ENCODE results near the gene NKX2-2.

Gene NKX2-2

GRCh38 chr20:21510414-21511384 lies 3.2 kb downstream of the NKX2-2 start:
- H3K36me3 ChIP-seq (ENCODE audit: control insufficient read depth, insufficient read depth, low read length) = no peaks in the 10 kb centered on the region
- H3K27ac ChIP-seq (ENCODE audit: low read depth, low read length) = no peak overlapping the region
- H3K4me1 ChIP-seq (ENCODE audit: control insufficient read depth, insufficient read depth, low read length) = peaks cover 2% of the 10 kb centered on the region
- H3K27me3 ChIP-seq (ENCODE audit: control insufficient read depth, insufficient read depth, low read length) = peaks cover 39% of the 10 kb centered on the region
- no peak overlapping the region for H3K9ac ChIP-seq (ENCODE audit: low read length)
- peak overlapping the region; percentile 48 for H3K4me3 ChIP-seq (ENCODE audit: low read length)

DNA sequence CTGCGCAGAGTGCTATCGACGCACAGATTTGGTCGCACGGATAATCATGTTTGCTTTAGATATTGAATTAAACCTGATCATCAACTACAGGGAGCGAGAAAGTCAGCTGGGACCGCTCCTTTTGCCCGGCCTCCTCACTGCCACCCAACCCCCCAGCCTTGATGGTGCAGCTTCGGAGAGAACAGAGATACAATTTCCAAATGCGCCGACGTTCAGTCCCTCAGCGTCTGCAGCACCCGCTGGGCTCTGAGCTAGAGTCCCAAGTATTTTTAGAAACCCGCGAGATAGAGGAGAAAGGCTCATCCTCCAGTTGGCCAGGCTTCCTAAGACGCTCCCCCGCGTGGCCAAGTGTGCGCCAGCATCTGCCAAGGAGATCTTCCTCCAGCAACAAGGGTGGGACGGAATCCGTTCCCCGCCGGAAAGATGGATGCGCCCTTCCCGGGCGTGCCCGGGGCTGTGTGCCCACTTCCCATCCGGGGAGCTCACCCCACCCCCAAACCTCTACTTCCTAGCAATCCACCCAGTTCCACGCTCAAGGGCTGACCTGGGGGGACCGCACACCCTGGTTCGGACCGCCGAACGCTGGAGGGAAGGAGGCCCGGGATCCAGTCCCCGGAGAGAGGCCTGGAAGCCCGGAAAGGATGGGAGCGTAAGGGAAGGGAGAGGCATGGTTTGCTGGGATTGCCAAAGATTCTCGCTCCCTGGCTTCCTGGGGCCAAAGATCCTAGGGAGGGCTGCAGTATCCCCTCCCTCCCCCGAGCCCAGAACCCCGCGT lies 4.1 kb downstream of the NKX2-2 start:
- H3K4me3 ChIP-seq (ENCODE audit: low read length) = peak overlapping the region; percentile 48
- H3K36me3 ChIP-seq (ENCODE audit: control insufficient read depth, insufficient read depth, low read length) = no peaks in the 10 kb centered on the region
- H3K4me1 ChIP-seq (ENCODE audit: control insufficient read depth, insufficient read depth, low read length) = peaks cover 2% of the 10 kb centered on the region
- no peak overlapping the region for H3K9ac ChIP-seq (ENCODE audit: low read length)
- peaks cover 39% of the 10 kb centered on the region for H3K27me3 ChIP-seq (ENCODE audit: control insufficient read depth, insufficient read depth, low read length)
- H3K27ac ChIP-seq (ENCODE audit: low read depth, low read length) = no peak overlapping the region

GRCh38 chr20:21509079-21509596 lies 4.7 kb downstream of the NKX2-2 start:
- Histone ChIP-seq H3K9ac (ENCODE audit: low read length) (no peak overlapping the region), H3K27me3 (ENCODE audit: control insufficient read depth, insufficient read depth, low read length) (peaks cover 44% of the 10 kb centered on the region), H3K4me3 (ENCODE audit: low read length) (no peak overlapping the region), H3K27ac (ENCODE audit: low read depth, low read length) (no peak overlapping the region), H3K4me1 (ENCODE audit: control insufficient read depth, insufficient read depth, low read length) (peaks cover 1% of the 10 kb centered on the region), H3K36me3 (ENCODE audit: control insufficient read depth, insufficient read depth, low read length) (no peaks in the 10 kb centered on the region)

- Histone ChIP-seq H3K36me3 (ENCODE audit: control insufficient read depth, insufficient read depth, low read length) (no peaks in the 10 kb centered on the region), H3K27ac (ENCODE audit: low read depth, low read length) (no peak overlapping the region), H3K4me1 (ENCODE audit: control insufficient read depth, insufficient read depth, low read length) (no peaks in the 10 kb centered on the region), H3K4me3 (ENCODE audit: low read length) (no peak overlapping the region), H3K27me3 (ENCODE audit: control insufficient read depth, insufficient read depth, low read length) (peaks cover 44% of the 10 kb centered on the region), H3K9ac (ENCODE audit: low read length) (no peak overlapping the region)
Measured at GRCh38 chr20:21508230-21509078, 5.4 kb downstream of the NKX2-2 start.

GRCh38 chr20:21507400-21508229 lies 6.2 kb downstream of the NKX2-2 start:
- Histone ChIP-seq H3K27me3 (ENCODE audit: control insufficient read depth, insufficient read depth, low read length) (peaks cover 36% of the 10 kb centered on the region), H3K4me3 (ENCODE audit: low read length) (no peak overlapping the region), H3K9ac (ENCODE audit: low read length) (no peak overlapping the region), H3K4me1 (ENCODE audit: control insufficient read depth, insufficient read depth, low read length) (no peaks in the 10 kb centered on the region), H3K36me3 (ENCODE audit: control insufficient read depth, insufficient read depth, low read length) (no peaks in the 10 kb centered on the region), H3K27ac (ENCODE audit: low read depth, low read length) (no peak overlapping the region)

DNA sequence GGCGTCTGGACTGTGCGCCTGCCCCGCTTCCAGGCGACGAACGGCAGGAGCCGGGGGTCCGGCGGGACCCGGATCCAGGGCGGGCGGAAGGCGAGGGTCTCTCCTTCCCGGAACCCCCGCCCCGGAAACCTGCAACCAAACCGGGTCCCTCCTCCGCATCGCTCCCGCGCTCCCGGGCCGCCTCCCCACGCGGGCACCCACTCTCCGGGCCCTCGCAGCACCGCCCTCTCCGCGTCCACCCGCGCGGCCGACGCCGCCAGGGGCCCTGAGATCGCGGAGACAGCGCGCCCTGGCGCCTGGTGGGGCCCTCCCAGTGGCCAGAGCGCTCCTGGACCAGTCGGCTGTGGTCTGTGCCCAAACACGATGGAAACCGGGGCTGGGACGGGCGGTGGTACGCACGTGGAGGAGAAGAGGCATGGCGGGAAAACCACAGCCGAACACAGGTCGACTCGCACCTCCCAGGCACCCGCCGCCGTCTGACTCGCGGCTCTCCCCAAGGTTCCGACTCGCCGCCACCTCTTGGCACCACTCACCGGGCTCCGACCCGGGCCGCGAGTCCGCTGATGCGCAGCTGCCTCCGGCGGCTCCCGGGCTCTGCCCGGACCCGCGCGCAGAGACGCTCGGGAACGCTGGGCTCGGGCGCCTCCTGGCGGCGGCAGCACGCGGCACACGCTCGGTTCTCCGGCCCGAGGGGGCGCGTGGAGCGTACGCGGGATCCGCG lies 7.9 kb downstream of the NKX2-2 start:
- peaks cover 26% of the 10 kb centered on the region for H3K27me3 ChIP-seq (ENCODE audit: control insufficient read depth, insufficient read depth, low read length)
- H3K9ac ChIP-seq (ENCODE audit: low read length) = no peak overlapping the region

GRCh38 chr20:21505161-21505809 lies 8.6 kb downstream of the NKX2-2 start:
- H3K27ac ChIP-seq (ENCODE audit: low read depth, low read length) = no peak overlapping the region
- no peaks in the 10 kb centered on the region for H3K36me3 ChIP-seq (ENCODE audit: control insufficient read depth, insufficient read depth, low read length)
- H3K4me1 ChIP-seq (ENCODE audit: control insufficient read depth, insufficient read depth, low read length) = no peaks in the 10 kb centered on the region
- H3K4me3 ChIP-seq (ENCODE audit: low read length) = no peak overlapping the region
- no peak overlapping the region for H3K9ac ChIP-seq (ENCODE audit: low read length)
- H3K27me3 ChIP-seq (ENCODE audit: control insufficient read depth, insufficient read depth, low read length) = peaks cover 26% of the 10 kb centered on the region

More for the DNA sequence above, 7.9 kb downstream of the NKX2-2 start:
- no peaks in the 10 kb centered on the region for H3K4me1 ChIP-seq (ENCODE audit: control insufficient read depth, insufficient read depth, low read length)
- H3K4me3 ChIP-seq (ENCODE audit: low read length) = peak overlapping the region; percentile 55
- H3K27ac ChIP-seq (ENCODE audit: low read depth, low read length) = no peak overlapping the region
- H3K36me3 ChIP-seq (ENCODE audit: control insufficient read depth, insufficient read depth, low read length) = no peaks in the 10 kb centered on the region

GRCh38 chr20:21504323-21504722 lies 9.5 kb downstream of the NKX2-2 start:
- Histone ChIP-seq H3K9ac (ENCODE audit: low read length) (no peak overlapping the region), H3K4me1 (ENCODE audit: control insufficient read depth, insufficient read depth, low read length) (no peaks in the 10 kb centered on the region), H3K4me3 (ENCODE audit: low read length) (no peak overlapping the region), H3K27me3 (ENCODE audit: control insufficient read depth, insufficient read depth, low read length) (peaks cover 26% of the 10 kb centered on the region), H3K36me3 (ENCODE audit: control insufficient read depth, insufficient read depth, low read length) (no peaks in the 10 kb centered on the region), H3K27ac (ENCODE audit: low read depth, low read length) (no peak overlapping the region)

GRCh38 chr20:21503345-21503744 lies 10.5 kb downstream of the NKX2-2 start:
- H3K36me3 ChIP-seq (ENCODE audit: control insufficient read depth, insufficient read depth, low read length) = no peaks in the 10 kb centered on the region
- peaks cover 21% of the 10 kb centered on the region for H3K27me3 ChIP-seq (ENCODE audit: control insufficient read depth, insufficient read depth, low read length)
- no peak overlapping the region for H3K4me3 ChIP-seq (ENCODE audit: low read length)
- no peak overlapping the region for H3K27ac ChIP-seq (ENCODE audit: low read depth, low read length)
- no peak overlapping the region for H3K9ac ChIP-seq (ENCODE audit: low read length)
- H3K4me1 ChIP-seq (ENCODE audit: control insufficient read depth, insufficient read depth, low read length) = no peaks in the 10 kb centered on the region

- Histone ChIP-seq H3K4me3 (ENCODE audit: low read length) (no peak overlapping the region), H3K27ac (ENCODE audit: low read depth, low read length) (no peak overlapping the region), H3K36me3 (ENCODE audit: control insufficient read depth, insufficient read depth, low read length) (no peaks in the 10 kb centered on the region), H3K9ac (ENCODE audit: low read length) (no peak overlapping the region), H3K27me3 (ENCODE audit: control insufficient read depth, insufficient read depth, low read length) (peaks cover 12% of the 10 kb centered on the region), H3K4me1 (ENCODE audit: control insufficient read depth, insufficient read depth, low read length) (no peaks in the 10 kb centered on the region)
Measured at GRCh38 chr20:21501184-21501583, 12.7 kb downstream of the NKX2-2 start.
